ENCODE data around the gene RABL6.
"Not testable (repeated sequence)": the region's sequence is repeated elsewhere in the genome, so short reads cannot be mapped to it uniquely, and the experiment has no call there.

RABL6 gene

GRCh38 chr9:136831720-136832104 lies 24.0 kb downstream of the RABL6 start:
- no peaks in the 10 kb centered on the region for H3K4me1 Mint-ChIP-seq
- H3K4me3 Mint-ChIP-seq = no peak overlapping the region
- H3K36me3 Mint-ChIP-seq (ENCODE audit: insufficient read depth) = peaks cover 12% of the 10 kb centered on the region
- no peaks in the 10 kb centered on the region for H3K9me3 Mint-ChIP-seq
- H3K27me3 Mint-ChIP-seq = no peaks in the 10 kb centered on the region
- ATAC-seq (replicated peaks; ENCODE audit: extremely low read depth, poor library complexity, severe bottlenecking) (no peak), DNase-seq (ENCODE audit: low spot score in 2 of 2) (no peak)
- no peak overlapping the region for H3K27ac Mint-ChIP-seq (ENCODE audit: low read depth)

- Mint-ChIP-seq H3K9me3 (no peaks in the 10 kb centered on the region), H3K36me3 (ENCODE audit: insufficient read depth) (peaks cover 12% of the 10 kb centered on the region), H3K27ac (ENCODE audit: low read depth) (no peak overlapping the region), H3K27me3 (no peaks in the 10 kb centered on the region), H3K4me1 (no peaks in the 10 kb centered on the region), H3K4me3 (no peak overlapping the region)
- DNase-seq (ENCODE audit: low spot score in 2 of 2) (no peak), ATAC-seq (replicated peaks; ENCODE audit: extremely low read depth, poor library complexity, severe bottlenecking) (no peak)
Observed at GRCh38 chr9:136832581-136832980, 24.8 kb downstream of the RABL6 start.

GRCh38 chr9:136833381-136834048 lies 25.8 kb downstream of the RABL6 start:
- H3K4me1 Mint-ChIP-seq; H3K27ac Mint-ChIP-seq (ENCODE audit: low read depth); H3K4me3 Mint-ChIP-seq; H3K27me3 Mint-ChIP-seq; DNase-seq (ENCODE audit: low spot score in 2 of 2); H3K9me3 Mint-ChIP-seq; ATAC-seq (replicated peaks; ENCODE audit: extremely low read depth, poor library complexity, severe bottlenecking): not testable (repeated sequence)
- H3K36me3 Mint-ChIP-seq (ENCODE audit: insufficient read depth) = peaks cover 12% of the 10 kb centered on the region

GRCh38 chr9:136835162-136835931 lies 27.6 kb downstream of the RABL6 start:
- DNase-seq (ENCODE audit: low spot score in 2 of 2) (no peak), ATAC-seq (replicated peaks; ENCODE audit: extremely low read depth, poor library complexity, severe bottlenecking) (no peak)
- Mint-ChIP-seq H3K4me1 (peaks cover 7% of the 10 kb centered on the region), H3K27ac (ENCODE audit: low read depth) (no peak overlapping the region), H3K27me3 (no peaks in the 10 kb centered on the region), H3K4me3 (no peak overlapping the region), H3K9me3 (no peaks in the 10 kb centered on the region), H3K36me3 (ENCODE audit: insufficient read depth) (peaks cover 12% of the 10 kb centered on the region)

GRCh38 chr9:136835932-136836904 lies 28.5 kb downstream of the RABL6 start:
- no peak overlapping the region for H3K27ac Mint-ChIP-seq (ENCODE audit: low read depth)
- DNase-seq (ENCODE audit: low spot score in 2 of 2) (no peak), ATAC-seq (replicated peaks; ENCODE audit: extremely low read depth, poor library complexity, severe bottlenecking) (no peak)
- peaks cover 7% of the 10 kb centered on the region for H3K4me1 Mint-ChIP-seq
- H3K27me3 Mint-ChIP-seq = no peaks in the 10 kb centered on the region
- H3K4me3 Mint-ChIP-seq = no peak overlapping the region
- H3K36me3 Mint-ChIP-seq (ENCODE audit: insufficient read depth) = peaks cover 11% of the 10 kb centered on the region
- no peaks in the 10 kb centered on the region for H3K9me3 Mint-ChIP-seq

GRCh38 chr9:136837146-136837855 lies 29.6 kb downstream of the RABL6 start:
- no peaks in the 10 kb centered on the region for H3K27me3 Mint-ChIP-seq
- peaks cover 10% of the 10 kb centered on the region for H3K4me1 Mint-ChIP-seq
- H3K27ac Mint-ChIP-seq (ENCODE audit: low read depth) = no peak overlapping the region
- H3K9me3 Mint-ChIP-seq = no peaks in the 10 kb centered on the region
- peaks cover 8% of the 10 kb centered on the region for H3K36me3 Mint-ChIP-seq (ENCODE audit: insufficient read depth)
- no peak for DNase-seq (ENCODE audit: low spot score in 2 of 2)
- H3K4me3 Mint-ChIP-seq = no peak overlapping the region
- ATAC-seq (replicated peaks; ENCODE audit: extremely low read depth, poor library complexity, severe bottlenecking) = no peak

GRCh38 chr9:136837856-136838277 lies 30.1 kb downstream of the RABL6 start:
- H3K36me3 Mint-ChIP-seq (ENCODE audit: insufficient read depth); H3K27me3 Mint-ChIP-seq; H3K27ac Mint-ChIP-seq (ENCODE audit: low read depth); H3K9me3 Mint-ChIP-seq; H3K4me3 Mint-ChIP-seq; ATAC-seq (replicated peaks; ENCODE audit: extremely low read depth, poor library complexity, severe bottlenecking); DNase-seq (ENCODE audit: low spot score in 2 of 2): not testable (repeated sequence)
- peaks cover 12% of the 10 kb centered on the region for H3K4me1 Mint-ChIP-seq

GRCh38 chr9:136838314-136839228 lies 30.8 kb downstream of the RABL6 start:
- Mint-ChIP-seq H3K4me3 (no peak overlapping the region), H3K36me3 (ENCODE audit: insufficient read depth) (peaks cover 14% of the 10 kb centered on the region), H3K27me3 (no peaks in the 10 kb centered on the region), H3K27ac (ENCODE audit: low read depth) (no peak overlapping the region), H3K4me1 (peaks cover 12% of the 10 kb centered on the region), H3K9me3 (no peaks in the 10 kb centered on the region)
- no peak for ATAC-seq (replicated peaks; ENCODE audit: extremely low read depth, poor library complexity, severe bottlenecking)
- no peak for DNase-seq (ENCODE audit: low spot score in 2 of 2)

GRCh38 chr9:136839229-136840139 lies 31.7 kb downstream of the RABL6 start:
- Mint-ChIP-seq H3K4me1 (peaks cover 12% of the 10 kb centered on the region), H3K9me3 (no peaks in the 10 kb centered on the region), H3K27me3 (no peaks in the 10 kb centered on the region), H3K36me3 (ENCODE audit: insufficient read depth) (peaks cover 19% of the 10 kb centered on the region), H3K4me3 (no peak overlapping the region), H3K27ac (ENCODE audit: low read depth) (no peak overlapping the region)
- DNase-seq (ENCODE audit: low spot score in 2 of 2) = no peak
- ATAC-seq (replicated peaks; ENCODE audit: extremely low read depth, poor library complexity, severe bottlenecking) = no peak

- no peak for ATAC-seq (replicated peaks; ENCODE audit: extremely low read depth, poor library complexity, severe bottlenecking)
- Mint-ChIP-seq H3K4me1 (peaks cover 12% of the 10 kb centered on the region), H3K9me3 (no peaks in the 10 kb centered on the region), H3K36me3 (ENCODE audit: insufficient read depth) (peaks cover 22% of the 10 kb centered on the region), H3K27ac (ENCODE audit: low read depth) (no peak overlapping the region), H3K4me3 (no peak overlapping the region), H3K27me3 (no peaks in the 10 kb centered on the region)
- no peak for DNase-seq (ENCODE audit: low spot score in 2 of 2)
Observed at GRCh38 chr9:136840140-136840876, 32.6 kb downstream of the RABL6 start.

Measured in central memory CD8-positive, alpha-beta T cell (primary cell).